Fibroblast of skin of right biceps (primary cell): ENCODE data around the gene ASH1L.
"Not testable (repeated sequence)": the region's sequence is repeated elsewhere in the genome, so short reads cannot be mapped to it uniquely, and the experiment has no call there.

ENCODE experiments used
- DNase-seq: peaks from one replicate; pipeline ENCODE4 v3.0.0-alpha.2; 2013

Gene ASH1L

GRCh38 chr1:155433128-155433830 is 129.3 kb downstream of the ASH1L start:
- DNase-seq, result not testable (repeated sequence)

GRCh38 chr1:155424091-155424490 is 138.5 kb downstream of the ASH1L start:
- no peak for DNase-seq

GRCh38 chr1:155420788-155421187 is 141.8 kb downstream of the ASH1L start:
- DNase-seq, result no peak

GRCh38 chr1:155411840-155412239 is 150.8 kb downstream of the ASH1L start:
- not testable (repeated sequence) for DNase-seq

GRCh38 chr1:155410931-155411330 is 151.7 kb downstream of the ASH1L start:
- DNase-seq, result no peak

GRCh38 chr1:155396874-155397476 is 165.6 kb downstream of the ASH1L start:
- DNase-seq, result no peak

- no peak for DNase-seq
Measured at GRCh38 chr1:155392898-155393411, 169.6 kb downstream of the ASH1L start.

GRCh38 chr1:155389826-155390225 is 172.8 kb downstream of the ASH1L start:
- peak; percentile 10 for DNase-seq

- DNase-seq, result not testable (repeated sequence)
Measured at GRCh38 chr1:155385836-155386235, 176.8 kb downstream of the ASH1L start.

- no peak for DNase-seq
Measured at GRCh38 chr1:155383406-155383805, 179.2 kb downstream of the ASH1L start.

- DNase-seq, result peak; percentile 67
Measured at GRCh38 chr1:155379631-155380090, 182.9 kb downstream of the ASH1L start.

GRCh38 chr1:155379180-155379579 is 183.4 kb downstream of the ASH1L start:
- peak; percentile 21 for DNase-seq

- DNase-seq, result no peak
Measured at GRCh38 chr1:155360051-155360450, 202.6 kb downstream of the ASH1L start.

GRCh38 chr1:155352631-155353030 is 210.0 kb downstream of the ASH1L start:
- DNase-seq, result no peak

GRCh38 chr1:155342842-155343241 is 219.8 kb downstream of the ASH1L start:
- no peak for DNase-seq

GRCh38 chr1:155339515-155340097 is 223.0 kb downstream of the ASH1L start:
- DNase-seq, result no peak

- DNase-seq, result no peak
Measured at GRCh38 chr1:155334962-155335361, 227.6 kb downstream of the ASH1L start.

- no peak for DNase-seq
Measured at GRCh38 chr1:155329980-155330598, 232.5 kb downstream of the ASH1L start.

GRCh38 chr1:155328856-155329255 is 233.7 kb downstream of the ASH1L start:
- DNase-seq, result not testable (repeated sequence)

GRCh38 chr1:155327981-155328380 is 234.6 kb downstream of the ASH1L start:
- no peak for DNase-seq

- DNase-seq, result no peak
Measured at GRCh38 chr1:155326631-155327037, 236.0 kb downstream of the ASH1L start.

- DNase-seq, result no peak
Measured at GRCh38 chr1:155326020-155326526, 236.5 kb downstream of the ASH1L start.

- DNase-seq, result no peak
Measured at GRCh38 chr1:155325603-155325893, 237.1 kb downstream of the ASH1L start.
